GM19468 (cell line): Measurements from ENCODE around the gene KIF19.
"Not testable (repeated sequence)": the region's sequence is repeated elsewhere in the genome, so short reads cannot be mapped to it uniquely, and the experiment has no call there.

Experiments used
- ATAC-seq: cut with Tn5 transposase; IDR thresholded peaks from one replicate; pipeline ENCODE4 v1.9.1; 2021; ENCODE audit warnings: mild to moderate bottlenecking, moderate library complexity, moderate number of reproducible peaks; ENCODE audit not compliant: unreplicated experiment; ENCODE audit errors: extremely low read depth

KIF19 gene

DNA sequence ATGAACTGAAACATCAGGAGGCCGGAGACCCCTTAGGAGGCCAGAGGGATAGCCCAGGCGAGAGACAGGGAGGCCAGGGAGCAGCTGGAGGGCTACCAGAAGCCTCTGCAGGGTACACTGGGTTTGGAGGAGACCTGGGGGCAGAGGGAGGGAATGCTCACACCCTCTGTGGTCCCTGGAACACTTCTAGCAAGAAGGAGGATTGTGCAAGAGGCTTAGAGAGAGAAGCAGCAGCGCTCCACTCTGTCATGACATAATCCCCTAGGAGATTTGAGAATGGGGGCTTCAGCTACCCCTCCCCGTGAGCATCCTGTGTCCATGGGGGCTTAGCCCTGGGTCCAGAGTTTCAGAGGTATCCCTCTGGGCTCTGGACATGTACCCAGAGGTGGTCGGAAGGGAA is 57.1 kb downstream of the KIF19 start:
- ATAC-seq, result no peak

DNA sequence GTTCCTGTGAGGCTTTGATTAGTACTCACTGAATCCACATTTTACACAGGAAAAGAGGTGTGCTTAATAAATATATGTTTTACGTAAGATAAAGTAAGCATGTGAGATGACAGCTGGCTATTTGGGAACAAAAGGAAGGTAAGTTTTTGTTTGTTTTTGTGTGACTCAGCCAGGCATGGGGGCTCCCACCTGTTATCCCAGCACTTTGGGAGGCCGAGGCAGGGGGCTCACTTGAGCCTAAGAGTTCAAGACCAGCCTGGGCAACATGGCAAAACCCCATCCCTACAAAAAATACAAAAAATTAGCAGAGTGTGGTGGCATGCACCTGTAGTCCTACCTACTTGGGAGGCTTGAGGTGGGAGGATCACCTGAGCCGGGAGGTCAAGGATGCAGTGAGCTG is 59.2 kb downstream of the KIF19 start:
- ATAC-seq, result no peak

DNA sequence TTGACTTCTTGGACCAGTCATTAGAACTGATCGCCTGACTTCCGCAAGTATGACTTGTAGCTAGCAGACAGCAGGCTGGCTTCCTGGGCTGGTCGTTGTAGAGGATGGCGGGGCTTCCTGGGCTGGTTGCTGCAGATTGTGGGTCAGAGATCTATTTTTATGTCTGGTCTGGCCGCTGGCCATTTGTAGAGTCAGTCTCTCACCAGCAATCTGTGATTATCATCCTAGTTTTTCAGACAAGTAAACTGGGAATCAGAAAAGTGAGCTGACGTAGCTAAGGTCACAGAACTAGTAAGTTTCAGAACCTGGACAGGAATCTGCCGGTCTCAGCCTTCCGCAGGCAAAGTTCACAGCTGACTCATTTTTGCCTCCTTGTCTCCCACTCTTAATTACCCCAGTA is 60.4 kb downstream of the KIF19 start:
- ATAC-seq, result no peak

DNA sequence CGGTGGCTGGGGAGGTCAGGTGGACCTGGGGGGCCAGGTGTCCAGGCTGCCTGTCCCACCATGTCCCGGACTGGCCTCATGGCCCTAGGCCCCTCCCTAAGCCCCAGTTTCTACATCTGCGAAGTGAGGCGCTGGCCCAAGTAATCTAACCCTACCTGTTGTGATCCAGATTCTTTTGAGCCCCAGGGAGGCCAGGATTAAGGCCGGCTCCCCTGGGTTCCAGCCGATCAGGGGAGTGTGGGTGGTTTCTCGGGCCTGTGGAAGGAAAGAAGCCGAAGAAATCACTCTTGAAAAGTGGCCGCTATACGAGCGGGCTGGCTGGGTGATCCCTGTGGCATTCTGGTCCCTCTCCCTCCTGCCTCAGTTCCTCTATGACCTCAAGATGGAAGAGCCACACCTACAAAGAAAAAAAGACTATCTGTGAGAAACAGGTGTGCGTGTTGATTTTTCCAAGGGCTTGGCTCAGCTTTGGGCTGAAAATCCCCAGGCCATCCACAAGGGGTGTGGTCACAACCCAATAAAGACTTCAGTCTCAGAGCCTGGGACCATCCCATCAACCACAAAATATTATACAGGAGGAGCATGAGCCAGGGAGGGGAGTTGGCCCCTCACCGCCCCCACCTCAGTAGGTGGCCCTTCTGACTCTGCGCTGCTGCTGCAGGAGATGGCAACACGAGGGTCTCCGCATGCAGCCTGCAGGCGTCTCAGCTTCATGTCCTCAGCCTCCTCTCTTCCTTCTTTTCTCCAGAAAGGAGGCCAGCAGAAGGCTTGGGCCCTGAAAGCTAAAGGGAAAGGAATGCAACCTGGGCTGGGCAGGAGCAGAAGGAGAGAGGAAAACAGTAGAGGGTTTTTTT is 61.6 kb downstream of the KIF19 start:
- no peak for ATAC-seq

DNA sequence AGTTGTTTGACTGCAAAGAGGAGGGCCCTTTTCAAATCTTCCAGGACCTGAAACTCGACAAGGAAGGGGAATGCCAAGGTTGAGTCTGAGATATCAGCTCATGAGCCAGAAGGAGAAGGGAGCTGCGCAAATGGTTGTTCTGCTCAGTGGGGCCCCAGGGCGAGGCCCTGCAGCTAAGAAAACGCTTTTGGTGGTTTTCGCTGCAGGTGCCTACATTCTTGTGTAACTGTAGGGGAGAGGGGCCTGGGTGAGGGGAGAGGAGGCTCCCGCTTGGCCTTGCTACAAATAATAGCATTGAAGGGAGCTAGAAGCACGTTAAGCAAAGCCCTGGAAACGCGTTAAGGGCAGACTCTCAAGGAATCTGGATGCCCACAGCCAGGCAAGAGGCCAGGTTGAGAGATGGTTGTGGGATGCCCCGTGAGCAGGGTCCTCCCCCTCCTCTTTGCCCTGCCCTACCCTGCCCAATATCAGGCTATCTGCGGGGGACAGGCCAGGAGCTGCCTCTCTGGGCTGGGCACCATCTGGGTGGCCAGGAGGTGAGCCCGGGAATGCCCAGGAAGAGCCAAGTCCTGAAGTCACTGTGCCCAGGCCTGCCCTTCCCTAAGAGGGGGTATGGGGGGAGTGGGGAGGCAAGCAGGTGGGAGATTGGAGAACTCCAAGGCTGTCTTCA is 63.2 kb downstream of the KIF19 start:
- no peak for ATAC-seq

DNA sequence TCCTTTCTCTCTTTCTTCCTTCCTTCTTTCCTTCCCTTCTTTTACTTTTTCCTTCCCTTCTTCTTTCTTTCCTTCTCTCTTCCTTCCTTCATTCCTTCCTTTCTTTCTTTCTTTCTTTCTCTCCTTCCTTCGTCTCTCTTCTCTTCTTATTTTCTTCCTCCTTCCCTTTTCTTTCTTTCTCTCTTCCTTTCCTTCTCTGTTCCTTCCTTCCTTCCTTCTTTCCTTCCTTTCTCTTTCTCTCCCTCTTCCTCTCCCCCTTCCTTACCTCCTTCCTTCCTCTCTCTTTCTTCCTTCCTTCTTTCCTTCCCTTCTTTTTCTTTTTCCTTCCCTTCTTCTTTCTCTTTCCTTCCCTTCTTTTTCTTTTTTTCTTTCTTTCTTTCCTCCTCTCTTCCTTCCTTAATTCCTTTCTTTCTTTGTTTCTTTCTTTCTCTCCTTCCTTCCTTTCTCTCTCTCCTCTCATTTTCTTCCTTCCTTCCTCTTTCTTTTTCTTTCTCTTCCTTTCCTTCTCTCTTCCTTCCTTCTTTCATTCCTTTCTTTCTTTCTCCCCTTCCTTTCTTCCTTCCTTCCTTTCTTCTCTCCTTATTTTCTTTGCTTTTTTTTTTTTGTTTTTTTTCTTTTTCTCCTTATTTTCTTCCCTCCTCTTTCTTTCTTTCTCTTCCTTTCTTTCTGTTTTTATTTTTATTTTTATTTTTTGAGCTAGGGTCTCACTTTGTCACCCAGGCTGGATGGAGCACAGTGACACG is 64.1 kb downstream of the KIF19 start:
- ATAC-seq, result no peak

DNA sequence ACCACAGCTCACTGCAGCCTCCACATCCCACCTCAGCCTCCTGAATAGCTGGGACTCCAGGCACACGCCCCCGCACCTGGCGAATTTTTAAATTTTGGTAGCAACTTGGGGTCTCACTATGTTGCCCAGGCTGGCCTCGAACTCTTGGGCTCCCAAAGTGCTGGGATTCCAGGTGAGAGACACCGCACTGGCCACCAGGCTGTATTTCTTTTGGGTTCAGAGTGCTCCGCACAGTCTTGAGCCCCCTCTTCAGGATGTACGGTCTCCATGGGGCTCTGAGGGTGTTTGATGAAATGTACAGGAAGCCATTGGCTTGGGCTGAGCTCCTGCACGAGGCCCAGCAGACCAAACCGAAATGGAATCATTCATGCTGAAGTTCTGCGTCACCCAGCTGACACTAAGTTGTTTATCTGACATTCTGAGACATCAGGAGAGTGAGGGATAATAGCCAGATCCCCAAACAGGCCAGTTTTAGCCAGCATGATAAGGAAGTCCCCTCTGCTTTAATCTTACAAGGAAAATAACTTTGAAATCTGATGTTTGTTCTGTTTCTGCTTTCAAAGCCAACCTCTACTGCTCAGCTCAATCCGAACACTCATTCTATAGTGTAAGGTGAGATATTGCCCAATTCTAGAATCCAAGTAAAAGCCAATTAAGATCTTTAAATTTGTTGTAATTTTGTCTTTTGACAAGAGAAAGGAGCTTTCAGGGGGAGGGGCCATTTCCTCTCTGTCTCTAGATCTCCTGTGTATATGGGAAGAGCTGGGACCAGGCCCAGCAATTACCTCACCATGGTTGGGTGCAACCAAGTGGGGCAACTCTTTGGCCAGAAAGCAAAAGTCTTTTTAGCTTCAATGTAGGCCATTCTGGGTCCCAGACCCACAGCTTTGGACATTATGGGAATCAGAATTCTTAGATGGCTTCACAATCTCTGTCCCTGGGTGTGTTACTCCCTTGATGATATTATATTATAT is 64.9 kb downstream of the KIF19 start:
- no peak for ATAC-seq

DNA sequence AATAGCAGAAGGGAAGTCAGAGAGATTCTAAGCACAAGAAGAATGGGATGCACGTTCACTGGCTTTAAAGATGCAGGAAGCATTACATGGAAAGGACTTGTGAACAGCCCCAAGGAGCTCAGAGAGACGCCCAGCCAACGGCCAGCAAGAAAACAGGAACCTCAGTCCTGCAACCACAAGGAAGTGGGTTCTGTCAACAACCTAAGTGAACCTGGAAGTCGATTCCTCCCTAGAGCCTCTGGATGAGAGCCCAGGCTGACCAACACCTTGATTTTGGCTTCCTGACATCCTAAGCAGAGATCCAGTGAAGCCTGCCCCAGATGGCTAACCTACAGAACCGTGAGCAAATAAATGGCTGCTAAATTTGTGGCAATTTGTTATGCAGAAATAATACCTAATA is 65.7 kb downstream of the KIF19 start:
- no peak for ATAC-seq

DNA sequence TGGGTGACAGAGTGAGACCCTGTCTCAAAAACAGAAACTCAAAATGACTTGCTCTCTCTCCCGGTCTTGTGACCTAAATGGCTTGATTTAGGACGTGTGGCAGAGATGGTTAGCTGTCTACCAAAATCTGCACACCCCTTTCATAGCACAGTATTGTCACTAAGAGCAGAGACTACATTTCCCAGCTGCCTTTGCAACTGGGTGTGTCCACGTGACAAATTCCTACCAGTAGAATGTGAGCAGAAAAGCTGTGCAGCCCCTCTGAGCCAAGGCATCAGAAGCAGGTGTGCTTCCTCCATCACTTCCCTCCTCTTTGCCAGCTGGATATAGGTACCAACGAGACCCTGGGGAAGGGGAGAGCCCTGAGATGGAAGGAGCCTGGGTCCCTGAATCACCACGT is 66.8 kb downstream of the KIF19 start:
- no peak for ATAC-seq

DNA sequence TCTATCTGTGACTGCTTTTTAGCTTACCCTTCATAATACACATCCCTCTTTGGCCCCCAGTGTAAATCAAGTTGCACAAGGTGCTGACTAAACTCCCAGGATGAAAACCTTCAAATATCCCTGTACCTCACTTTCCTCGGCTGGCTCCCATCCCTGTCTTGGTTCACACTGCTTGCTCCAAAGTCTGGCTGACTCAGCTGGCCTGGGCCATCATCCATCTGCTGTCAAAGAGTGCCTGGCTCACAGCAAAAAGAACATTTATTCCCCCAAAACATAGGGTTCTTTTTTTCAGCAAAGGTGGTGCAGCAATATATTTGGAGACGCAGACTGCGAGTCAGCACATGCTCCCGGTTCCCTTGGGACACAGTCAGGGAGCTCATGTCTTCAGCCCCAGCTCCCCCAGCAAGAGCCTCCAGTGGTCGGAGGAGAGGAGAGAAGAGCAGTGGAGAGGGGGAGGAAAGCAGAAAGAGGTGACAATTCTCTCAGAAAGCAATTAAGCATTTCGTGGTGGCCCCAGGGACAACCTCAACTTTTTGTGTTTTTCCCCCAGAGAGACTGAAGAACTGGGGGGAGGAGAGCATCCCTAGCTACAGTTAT is 67.4 kb downstream of the KIF19 start:
- no peak for ATAC-seq

DNA sequence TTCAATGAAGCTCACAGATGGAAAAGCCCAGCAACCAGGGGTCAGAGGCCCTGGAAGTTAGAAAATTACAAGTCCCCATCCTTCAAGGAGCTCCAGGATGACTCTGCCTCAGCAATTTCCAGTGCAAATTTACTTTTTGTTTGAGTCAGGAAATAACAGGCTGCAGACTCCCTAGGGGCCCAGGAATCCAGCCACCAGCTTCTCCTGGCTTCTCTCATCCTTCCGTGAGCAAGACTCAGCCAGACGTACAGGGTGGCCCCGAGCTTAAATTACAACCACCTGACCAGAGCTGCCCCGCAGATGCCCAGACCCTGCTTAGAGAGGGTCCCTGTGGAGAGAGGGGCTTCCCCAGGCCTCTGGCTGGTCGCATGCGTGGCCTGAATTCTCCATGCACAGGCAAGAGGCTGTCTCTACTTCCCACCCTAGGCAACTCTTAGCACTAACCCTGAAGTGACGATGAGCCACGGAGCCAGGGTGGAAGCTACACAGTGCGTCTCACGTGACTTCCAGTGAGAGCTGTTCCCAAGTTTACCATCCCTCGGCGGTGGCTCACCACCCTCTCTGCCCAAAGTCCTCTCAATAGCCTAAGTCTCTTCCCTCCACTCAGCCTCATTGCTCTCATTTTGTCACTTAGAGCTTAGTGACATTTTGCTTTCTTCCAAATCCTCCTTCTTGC is 68.4 kb downstream of the KIF19 start:
- ATAC-seq, result no peak

DNA sequence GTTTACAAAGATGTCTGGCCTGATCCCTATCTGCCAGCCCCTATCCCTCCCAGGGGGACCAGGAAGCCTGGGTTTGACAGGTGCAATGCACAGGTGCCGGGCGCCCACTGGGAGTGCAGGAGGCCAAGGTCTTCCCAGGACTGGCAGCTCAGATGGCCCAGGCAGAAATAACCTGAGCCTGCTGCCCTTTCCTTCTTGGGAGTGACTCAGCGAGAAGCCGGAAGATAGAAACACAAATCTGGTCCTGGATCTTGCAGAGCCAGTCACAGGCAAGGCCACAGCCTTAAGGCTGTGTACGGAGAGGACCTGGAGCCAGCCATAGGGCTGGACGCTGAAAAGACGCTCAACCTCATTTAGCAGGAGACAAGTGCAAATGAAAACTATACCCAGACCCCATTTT is 69.0 kb downstream of the KIF19 start:
- no peak for ATAC-seq

DNA sequence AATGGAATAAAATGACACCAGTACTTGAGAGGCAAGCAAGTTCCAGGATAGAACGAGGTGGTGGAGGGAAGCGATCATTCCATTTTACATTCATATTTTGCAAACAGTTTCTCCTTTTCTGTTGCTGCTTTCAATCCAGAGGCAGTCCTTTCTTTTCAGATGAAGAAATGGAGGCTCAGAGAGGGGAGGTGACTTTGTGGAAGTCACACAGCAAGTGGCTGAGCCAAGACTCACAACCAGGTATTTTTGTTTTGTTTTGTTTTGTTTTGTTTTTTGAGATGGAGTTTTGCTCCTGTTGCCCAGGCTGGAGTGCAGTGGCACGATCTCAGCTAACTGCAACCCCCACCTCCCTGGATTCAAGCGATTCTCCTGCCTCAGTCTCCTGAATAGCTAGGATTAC is 70.5 kb downstream of the KIF19 start:
- no peak for ATAC-seq

DNA sequence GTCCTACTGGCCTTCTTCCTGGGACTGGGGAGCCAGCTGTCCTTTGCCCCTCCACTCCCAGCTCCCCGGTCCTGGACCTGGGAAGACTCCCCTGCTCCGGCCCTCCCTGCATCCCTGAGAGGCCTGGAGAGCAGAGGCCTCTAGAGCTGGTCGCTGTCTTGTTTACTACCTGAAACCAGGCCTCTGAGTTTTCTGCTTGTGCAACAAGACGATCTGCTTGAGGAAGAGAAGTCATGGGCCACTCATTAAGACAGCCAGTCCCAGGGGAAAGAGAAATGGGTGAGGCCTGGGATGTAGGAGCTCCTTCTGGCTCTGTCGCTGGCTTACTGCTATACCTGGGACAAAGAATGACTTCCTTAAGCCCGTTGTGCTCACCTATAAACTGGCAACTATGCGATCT is 76.0 kb downstream of the KIF19 start:
- ATAC-seq, result no peak

DNA sequence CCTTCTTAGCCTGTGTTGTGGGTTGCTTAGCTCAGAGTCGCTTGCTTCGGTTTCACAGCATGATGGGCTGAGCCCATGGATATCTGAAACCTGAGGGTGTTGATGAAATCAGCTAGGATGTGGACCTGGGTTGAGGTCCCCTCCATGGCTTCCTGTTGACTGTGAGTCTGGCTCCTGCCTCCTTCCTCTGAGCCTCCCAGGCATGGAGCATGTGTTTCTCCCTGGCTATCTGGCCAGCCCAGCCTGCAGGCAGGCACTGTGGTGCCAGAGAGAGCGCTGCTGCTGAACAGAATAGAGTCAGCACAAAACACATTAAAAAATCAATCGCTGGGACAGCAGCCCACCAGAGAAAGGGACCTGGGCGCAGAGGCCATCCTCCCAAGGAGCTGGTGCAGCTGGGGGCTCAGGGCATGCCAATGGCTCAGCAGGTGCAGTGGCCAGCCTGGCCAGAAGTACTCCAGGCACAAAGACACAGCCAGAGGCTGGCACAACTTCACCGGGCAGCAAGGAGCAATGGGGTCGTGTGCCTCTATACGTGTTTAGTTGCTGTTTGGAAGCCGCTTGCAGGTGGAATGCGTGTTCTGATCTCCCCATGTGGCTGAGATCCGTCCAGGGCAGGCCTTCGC is 77.6 kb downstream of the KIF19 start:
- ATAC-seq, result no peak

DNA sequence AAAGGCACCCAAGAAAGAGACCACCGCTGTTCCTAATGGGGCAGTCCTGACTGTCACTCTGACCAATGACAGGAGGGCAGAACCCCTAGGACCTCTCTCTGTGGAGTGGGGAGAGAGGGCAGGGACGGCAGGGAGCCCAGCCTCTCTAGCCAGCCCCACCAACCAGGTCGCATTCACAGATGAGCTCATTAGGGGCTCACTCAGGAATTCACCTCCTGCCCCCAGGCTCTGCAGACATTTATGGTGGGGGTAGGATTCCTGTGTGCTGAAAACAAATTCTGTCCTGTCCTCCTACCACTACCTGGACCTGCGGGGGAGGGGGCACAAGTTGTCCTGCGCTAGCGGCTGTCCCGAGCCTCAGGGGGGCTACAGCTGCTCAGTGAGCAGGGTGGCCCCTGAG is 78.2 kb downstream of the KIF19 start:
- no peak for ATAC-seq

DNA sequence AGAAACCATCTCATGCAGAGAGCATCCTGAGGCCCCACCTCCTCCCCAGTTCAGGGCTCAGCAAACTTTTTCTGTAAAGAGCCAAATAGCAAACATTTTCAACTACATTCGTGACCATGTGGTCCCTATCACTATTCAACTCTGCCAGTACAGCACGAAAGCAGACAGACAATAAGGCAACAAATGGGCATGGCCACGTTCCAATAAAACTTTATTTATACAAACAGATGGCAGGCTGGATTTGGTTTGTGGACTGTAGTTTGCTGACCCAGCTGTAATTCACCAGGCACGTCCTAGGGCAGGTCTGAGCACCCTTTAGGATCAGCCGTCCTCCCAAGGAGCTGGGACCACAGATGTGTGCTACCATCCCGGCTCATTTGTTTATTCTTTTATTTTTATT is 78.8 kb downstream of the KIF19 start:
- ATAC-seq, result no peak

DNA sequence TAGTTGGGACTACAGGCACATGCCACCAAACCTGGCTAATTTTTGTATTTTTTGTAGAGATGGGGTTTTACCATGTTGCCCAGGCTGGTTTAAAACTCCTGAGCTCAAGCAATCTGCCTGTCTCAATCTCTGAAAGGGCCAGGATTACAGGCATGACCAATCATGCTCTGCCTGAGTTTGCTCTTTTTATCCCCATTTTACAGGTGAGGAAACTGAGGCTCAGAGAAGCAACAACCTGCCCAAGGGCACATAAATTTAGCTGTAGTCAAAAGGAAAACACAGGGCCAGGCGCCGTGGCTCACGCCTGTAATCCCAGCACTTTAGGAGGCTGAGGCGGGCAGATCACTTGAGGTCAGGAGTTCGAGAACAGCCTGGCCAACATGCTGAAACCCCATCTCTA is 79.3 kb downstream of the KIF19 start:
- not testable (repeated sequence) for ATAC-seq
